IPS-11a (cell line): ENCODE data around the gene EPM2A.
"Not testable (repeated sequence)": the region's sequence is repeated elsewhere in the genome, so short reads cannot be mapped to it uniquely, and the experiment has no call there.

Experiments used
- H3K4me3 ChIP-seq: one replicate; pipeline ENCODE4 v1.5.1; 2013; ENCODE audit warnings: low read depth, low read length, control low read depth

The EPM2A gene

GRCh38 chr6:145731447-145731846, 3.9 kb downstream of the EPM2A start:
- no peak overlapping the region for H3K4me3 ChIP-seq

GRCh38 chr6:145729887-145730286, 5.4 kb downstream of the EPM2A start:
- no peak overlapping the region for H3K4me3 ChIP-seq

GRCh38 chr6:145728444-145729385, 6.6 kb downstream of the EPM2A start:
- no peak overlapping the region for H3K4me3 ChIP-seq

GRCh38 chr6:145727817-145728388, 7.4 kb downstream of the EPM2A start:
- no peak overlapping the region for H3K4me3 ChIP-seq

- H3K4me3 ChIP-seq, result no peak overlapping the region
Measured at GRCh38 chr6:145725570-145725969, 9.8 kb downstream of the EPM2A start.

- no peak overlapping the region for H3K4me3 ChIP-seq
Measured at GRCh38 chr6:145723646-145724045, 11.7 kb downstream of the EPM2A start.

- H3K4me3 ChIP-seq, result no peak overlapping the region
Measured at GRCh38 chr6:145722190-145722589, 13.1 kb downstream of the EPM2A start.

- H3K4me3 ChIP-seq, result no peak overlapping the region
Measured at GRCh38 chr6:145721144-145721543, 14.2 kb downstream of the EPM2A start.

- no peak overlapping the region for H3K4me3 ChIP-seq
Measured at GRCh38 chr6:145715426-145715825, 19.9 kb downstream of the EPM2A start.

GRCh38 chr6:145714731-145715130, 20.6 kb downstream of the EPM2A start:
- H3K4me3 ChIP-seq, result no peak overlapping the region

GRCh38 chr6:145713773-145714172, 21.5 kb downstream of the EPM2A start:
- no peak overlapping the region for H3K4me3 ChIP-seq

- H3K4me3 ChIP-seq, result no peak overlapping the region
Measured at GRCh38 chr6:145711372-145711771, 23.9 kb downstream of the EPM2A start.

GRCh38 chr6:145707397-145707796, 27.9 kb downstream of the EPM2A start:
- no peak overlapping the region for H3K4me3 ChIP-seq

GRCh38 chr6:145705561-145705960, 29.8 kb downstream of the EPM2A start:
- no peak overlapping the region for H3K4me3 ChIP-seq

- H3K4me3 ChIP-seq, result no peak overlapping the region
Measured at GRCh38 chr6:145704143-145704781, 31.1 kb downstream of the EPM2A start.

- no peak overlapping the region for H3K4me3 ChIP-seq
Measured at GRCh38 chr6:145699462-145699861, 35.9 kb downstream of the EPM2A start.

GRCh38 chr6:145697401-145697800, 37.9 kb downstream of the EPM2A start:
- H3K4me3 ChIP-seq, result not testable (repeated sequence)

GRCh38 chr6:145694083-145694737, 41.1 kb downstream of the EPM2A start:
- H3K4me3 ChIP-seq, result no peak overlapping the region

- no peak overlapping the region for H3K4me3 ChIP-seq
Measured at GRCh38 chr6:145690969-145691368, 44.4 kb downstream of the EPM2A start.

- H3K4me3 ChIP-seq, result no peak overlapping the region
Measured at GRCh38 chr6:145689529-145689928, 45.8 kb downstream of the EPM2A start.

- no peak overlapping the region for H3K4me3 ChIP-seq
Measured at GRCh38 chr6:145688493-145688905, 46.8 kb downstream of the EPM2A start.
